HG03354 (cell line): ENCODE results near the gene NSMCE1.

Source experiments
- ATAC-seq: cut with Tn5 transposase; IDR thresholded peaks from one replicate; pipeline ENCODE4 v1.9.1; 2021; ENCODE audit warnings: mild to moderate bottlenecking; ENCODE audit not compliant: unreplicated experiment, poor library complexity, severe bottlenecking

NSMCE1 gene

GRCh38 chr16:27268376-27269299 is at the start of gene NSMCE1:
Gene NSMCE1 (minus strand): TSS chr16:27268772. CDS start chr16:27257570, 11,202 bp downstream.
- peak; percentile 96 for ATAC-seq

GRCh38 chr16:27317738-27318391 is 49.3 kb upstream of the NSMCE1 start:
- no peak for ATAC-seq

- no peak for ATAC-seq
Measured at GRCh38 chr16:27317320-27317719, 48.7 kb upstream of the NSMCE1 start.

GRCh38 chr16:27316038-27316680 is 47.6 kb upstream of the NSMCE1 start:
- no peak for ATAC-seq

- ATAC-seq = no peak
Measured at GRCh38 chr16:27315333-27316037, 46.9 kb upstream of the NSMCE1 start.

GRCh38 chr16:27314986-27315332 is 46.4 kb upstream of the NSMCE1 start:
- ATAC-seq = no peak

GRCh38 chr16:27314161-27314723 is 45.7 kb upstream of the NSMCE1 start:
- ATAC-seq = peak; percentile 25

GRCh38 chr16:27313422-27314160 is 45.0 kb upstream of the NSMCE1 start, which contains the start of gene IL4R:
Gene IL4R (plus strand): TSS chr16:27313974. CDS start chr16:27340204, 26,230 bp downstream.
- ATAC-seq = peak; percentile 59

- no peak for ATAC-seq
Measured at GRCh38 chr16:27312580-27313421, 44.2 kb upstream of the NSMCE1 start.

GRCh38 chr16:27311897-27312303 is 43.3 kb upstream of the NSMCE1 start:
- ATAC-seq = no peak

- ATAC-seq = no peak
Measured at GRCh38 chr16:27311448-27311830, 42.9 kb upstream of the NSMCE1 start.

GRCh38 chr16:27310576-27311447 is 42.2 kb upstream of the NSMCE1 start:
- no peak for ATAC-seq

GRCh38 chr16:27308792-27309191 is 40.2 kb upstream of the NSMCE1 start:
- no peak for ATAC-seq

- ATAC-seq = no peak
Measured at GRCh38 chr16:27305839-27306442, 37.4 kb upstream of the NSMCE1 start.

GRCh38 chr16:27304881-27305745 is 36.5 kb upstream of the NSMCE1 start:
- ATAC-seq = no peak

GRCh38 chr16:27304102-27304501 is 35.5 kb upstream of the NSMCE1 start:
- ATAC-seq = no peak
